ENCODE measurements around the gene TTC13. TPM values are rescaled to one million over a fixed set of nuclear protein-coding genes. Genes with fewer than 3 reads are reported as not detected.

Gene TTC13
- polyA plus RNA-seq, 3 donors: 9.2 to 24.4 (median 10.8) TPM

DNA sequence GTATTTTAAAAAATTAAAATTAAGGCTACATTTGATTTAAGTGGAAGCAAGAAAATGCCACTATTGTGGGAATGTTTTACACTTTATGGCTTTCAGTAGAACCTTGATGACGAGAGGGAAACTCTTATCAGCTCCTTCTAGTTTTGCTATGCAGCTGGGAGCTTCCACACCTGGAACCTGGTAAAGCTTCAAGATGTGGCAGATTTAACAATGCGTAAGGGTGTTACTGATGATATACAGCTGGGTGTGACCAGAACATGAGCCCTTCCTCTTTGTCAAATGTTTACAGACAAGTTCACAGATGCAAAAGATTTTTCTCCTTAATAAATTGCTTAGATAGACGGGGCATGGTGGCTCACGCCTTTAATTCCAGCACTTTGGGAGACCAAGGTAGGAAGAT lies 20.3 kb downstream of the TTC13 start:
- H3K27ac Mint-ChIP-seq: no peak overlapping the region

DNA sequence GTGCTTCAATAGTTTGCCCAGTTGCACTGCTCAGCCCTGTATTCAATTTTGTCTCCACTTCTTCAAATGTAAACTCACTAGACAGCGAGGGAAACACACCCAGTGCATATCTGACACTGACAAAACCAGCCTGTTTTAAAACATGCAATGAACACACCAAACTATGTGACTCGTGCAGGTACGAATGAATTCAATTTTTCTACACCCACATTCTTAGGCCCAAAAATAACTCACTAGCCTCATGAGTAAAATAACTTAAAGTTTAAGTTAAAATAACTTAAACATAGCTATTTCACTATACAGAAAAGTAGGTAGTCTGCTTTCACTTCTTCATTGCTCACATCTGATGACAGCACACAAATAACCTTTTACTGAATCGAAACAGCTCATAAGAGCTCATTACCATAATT lies 21.1 kb downstream of the TTC13 start:
- Histone ChIP-seq H3K4me3 (replicated peaks in 1 of 3; ENCODE audit: low read depth in 2 of 3, low read length in 3 of 3) (no peak overlapping the region), H3K9me3 (replicated peaks in 1 of 2; ENCODE audit: control insufficient read depth in 1 of 2, insufficient read depth in 1 of 2, low read length in 2 of 2) (no peaks in the 10 kb centered on the region), H4K20me1 (ENCODE audit: insufficient read depth, low read length) (peaks cover 27% of the 10 kb centered on the region), H3K4me1 (ENCODE audit: control insufficient read depth in 1 of 2, insufficient read depth in 2 of 2, low read length in 2 of 2) (no peaks in the 10 kb centered on the region), H3K9ac (ENCODE audit: insufficient read depth, low read length, poor library complexity, severe bottlenecking) (no peak overlapping the region), H3K4me2 (replicated peaks; ENCODE audit: extremely low read depth, low read length, poor library complexity, severe bottlenecking) (no peak overlapping the region), H3K27me3 (ENCODE audit: control insufficient read depth in 2 of 2, insufficient read depth in 2 of 2, low read length in 2 of 2) (no peaks in the 10 kb centered on the region), H2AFZ (ENCODE audit: insufficient read depth, low read depth, low read length, poor library complexity, severe bottlenecking) (no peak overlapping the region), H3K27ac (ENCODE audit: low read depth in 1 of 2, low read length in 2 of 2) (no peak overlapping the region), H3K79me2 (ENCODE audit: insufficient read depth, low read length) (peaks cover 12% of the 10 kb centered on the region), H3K36me3 (replicated peaks in 1 of 2; ENCODE audit: control insufficient read depth in 1 of 2, insufficient read depth in 2 of 2, low read length in 2 of 2) (peaks cover 61 to 93% of the 10 kb centered on the region in 2 donors)
- 100% methylated on average over 2 of the region's 4 CpGs for WGBS (ENCODE audit: insufficient coverage)
- peaks cover 2% of the 10 kb centered on the region for H3K4me1 Mint-ChIP-seq
- H3K4me3 Mint-ChIP-seq: no peak overlapping the region
- no peaks in the 10 kb centered on the region for H3K9me3 Mint-ChIP-seq
- DNase-seq: no peak
- H3K36me3 Mint-ChIP-seq: peaks cover 76 to 84% of the 10 kb centered on the region in 2 donors
- intact Hi-C loops (cut with micrococcal nuclease): no loop called here
- H3K27me3 Mint-ChIP-seq (ENCODE audit: low read depth in 3 of 3): no peaks in the 10 kb centered on the region
- TF ChIP-seq, protein P1, sequence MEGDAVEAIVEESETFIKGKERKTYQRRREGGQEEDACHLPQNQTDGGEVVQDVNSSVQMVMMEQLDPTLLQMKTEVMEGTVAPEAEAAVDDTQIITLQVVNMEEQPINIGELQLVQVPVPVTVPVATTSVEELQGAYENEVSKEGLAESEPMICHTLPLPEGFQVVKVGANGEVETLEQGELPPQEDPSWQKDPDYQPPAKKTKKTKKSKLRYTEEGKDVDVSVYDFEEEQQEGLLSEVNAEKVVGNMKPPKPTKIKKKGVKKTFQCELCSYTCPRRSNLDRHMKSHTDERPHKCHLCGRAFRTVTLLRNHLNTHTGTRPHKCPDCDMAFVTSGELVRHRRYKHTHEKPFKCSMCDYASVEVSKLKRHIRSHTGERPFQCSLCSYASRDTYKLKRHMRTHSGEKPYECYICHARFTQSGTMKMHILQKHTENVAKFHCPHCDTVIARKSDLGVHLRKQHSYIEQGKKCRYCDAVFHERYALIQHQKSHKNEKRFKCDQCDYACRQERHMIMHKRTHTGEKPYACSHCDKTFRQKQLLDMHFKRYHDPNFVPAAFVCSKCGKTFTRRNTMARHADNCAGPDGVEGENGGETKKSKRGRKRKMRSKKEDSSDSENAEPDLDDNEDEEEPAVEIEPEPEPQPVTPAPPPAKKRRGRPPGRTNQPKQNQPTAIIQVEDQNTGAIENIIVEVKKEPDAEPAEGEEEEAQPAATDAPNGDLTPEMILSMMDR (IDR thresholded peaks at IDR 0.05): no peak
- H3K27ac Mint-ChIP-seq: no peak overlapping the region

More for the DNA sequence above, 20.3 kb downstream of the TTC13 start:
- no peaks in the 10 kb centered on the region for H3K9me3 ChIP-seq (replicated peaks in 1 of 2; ENCODE audit: control insufficient read depth in 1 of 2, insufficient read depth in 1 of 2, low read length in 2 of 2)
- H3K4me1 ChIP-seq (ENCODE audit: control insufficient read depth in 1 of 2, insufficient read depth in 2 of 2, low read length in 2 of 2): no peaks in the 10 kb centered on the region
- WGBS (ENCODE audit: insufficient coverage): 100% methylated on average over 1 of the region's 4 CpGs
- H3K27me3 Mint-ChIP-seq (ENCODE audit: low read depth in 3 of 3): no peaks in the 10 kb centered on the region
- H3K79me2 ChIP-seq (ENCODE audit: insufficient read depth, low read length): peaks cover 17% of the 10 kb centered on the region
- TF ChIP-seq, protein P1 (IDR thresholded peaks at IDR 0.05): no peak
- peaks cover 72 to 81% of the 10 kb centered on the region in 2 donors for H3K36me3 Mint-ChIP-seq
- peaks cover 55 to 87% of the 10 kb centered on the region in 2 donors for H3K36me3 ChIP-seq (replicated peaks in 1 of 2; ENCODE audit: control insufficient read depth in 1 of 2, insufficient read depth in 2 of 2, low read length in 2 of 2)
- no peak overlapping the region for H3K4me3 Mint-ChIP-seq
- H3K27ac ChIP-seq (ENCODE audit: low read depth in 1 of 2, low read length in 2 of 2): no peak overlapping the region
- H2AFZ ChIP-seq (ENCODE audit: insufficient read depth, low read depth, low read length, poor library complexity, severe bottlenecking): no peak overlapping the region
- no peaks in the 10 kb centered on the region for H3K9me3 Mint-ChIP-seq
- DNase-seq: no peak
- H3K4me1 Mint-ChIP-seq: peaks cover 2% of the 10 kb centered on the region
- peaks cover 34% of the 10 kb centered on the region for H4K20me1 ChIP-seq (ENCODE audit: insufficient read depth, low read length)
- no peak overlapping the region for H3K9ac ChIP-seq (ENCODE audit: insufficient read depth, low read length, poor library complexity, severe bottlenecking)
- no peaks in the 10 kb centered on the region for H3K27me3 ChIP-seq (ENCODE audit: control insufficient read depth in 2 of 2, insufficient read depth in 2 of 2, low read length in 2 of 2)
- no peak overlapping the region for H3K4me3 ChIP-seq (replicated peaks in 1 of 3; ENCODE audit: low read depth in 2 of 3, low read length in 3 of 3)
- intact Hi-C loops (cut with micrococcal nuclease): no loop called here
- no peak overlapping the region for H3K4me2 ChIP-seq (replicated peaks; ENCODE audit: extremely low read depth, low read length, poor library complexity, severe bottlenecking)

All from CD14-positive monocyte (primary cell).